Mucosa of stomach (tissue), 1 donor: ENCODE measurements around the gene RIN1.

Experiments used
- H3K27me3 ChIP-seq: one replicate; pipeline ENCODE4 v1.7.0; 2013; ENCODE audit warnings: mild to moderate bottlenecking, low read length; ENCODE audit not compliant: control insufficient read depth, insufficient read depth
- H3K36me3 ChIP-seq: one replicate; pipeline ENCODE4 v1.7.0; 2013; ENCODE audit warnings: low read length; ENCODE audit not compliant: control insufficient read depth, insufficient read depth
- H3K4me1 ChIP-seq: one replicate; pipeline ENCODE4 v1.7.0; 2013; ENCODE audit warnings: mild to moderate bottlenecking, low read length; ENCODE audit not compliant: control insufficient read depth, insufficient read depth
- H3K4me3 ChIP-seq: one replicate; pipeline ENCODE4 v1.7.0; 2013; ENCODE audit warnings: low read length
- H3K9ac ChIP-seq: one replicate; pipeline ENCODE4 v1.7.0; 2013; ENCODE audit warnings: mild to moderate bottlenecking, low read length, moderate library complexity
- H3K9me3 ChIP-seq: one replicate; pipeline ENCODE4 v1.7.0; 2013; ENCODE audit warnings: mild to moderate bottlenecking, low read length, moderate library complexity; ENCODE audit not compliant: control insufficient read depth
- donor health status: Pancreatic carcinoma.

RIN1 gene

GRCh38 chr11:66284526-66285078, 51.6 kb downstream of the RIN1 start:
- Histone ChIP-seq H3K9me3 (no peaks in the 10 kb centered on the region), H3K4me1 (peaks cover 26% of the 10 kb centered on the region), H3K4me3 (no peak overlapping the region)

GRCh38 chr11:66283461-66284105, 52.7 kb downstream of the RIN1 start:
- peaks cover 24% of the 10 kb centered on the region for H3K4me1 ChIP-seq
- H3K36me3 ChIP-seq = peaks cover 5% of the 10 kb centered on the region
- H3K27me3 ChIP-seq = peaks cover 3% of the 10 kb centered on the region
- H3K9me3 ChIP-seq = no peaks in the 10 kb centered on the region
- no peak overlapping the region for H3K4me3 ChIP-seq
- no peak overlapping the region for H3K9ac ChIP-seq

More at GRCh38 chr11:66284526-66285078, 51.6 kb downstream of the RIN1 start:
- Histone ChIP-seq H3K27me3 (no peaks in the 10 kb centered on the region), H3K9ac (no peak overlapping the region), H3K36me3 (peaks cover 5% of the 10 kb centered on the region)

- peaks cover 19% of the 10 kb centered on the region for H3K4me1 ChIP-seq
- no peak overlapping the region for H3K4me3 ChIP-seq
- H3K9me3 ChIP-seq = no peaks in the 10 kb centered on the region
- H3K36me3 ChIP-seq = peaks cover 5% of the 10 kb centered on the region
- peaks cover 3% of the 10 kb centered on the region for H3K27me3 ChIP-seq
- peak overlapping the region; percentile 38 for H3K9ac ChIP-seq
Observed at GRCh38 chr11:66282468-66283455, 53.5 kb downstream of the RIN1 start.
